ENCODE results near the gene NEO1.

The NEO1 gene

GRCh38 chr15:73258271-73259108 lies 206.2 kb downstream of the NEO1 start:
- Histone ChIP-seq H3K27ac (ENCODE audit: low read depth, low read length) (no peak overlapping the region), H3K27me3 (ENCODE audit: low read length) (no peaks in the 10 kb centered on the region), H3K79me2 (ENCODE audit: insufficient read depth, low read length) (no peaks in the 10 kb centered on the region), H2AFZ (ENCODE audit: low read depth, low read length, severe bottlenecking) (no peak overlapping the region), H3K4me3 (ENCODE audit: insufficient read depth, low read length, poor library complexity, severe bottlenecking) (no peak overlapping the region), H3F3A (ENCODE audit: insufficient read depth) (no peaks in the 10 kb centered on the region), H3K9me2 (replicated peaks; ENCODE audit: insufficient read depth, low read length) (no peaks in the 10 kb centered on the region), H3K9ac (ENCODE audit: low read length) (no peak overlapping the region), H3K9me3 (ENCODE audit: insufficient read depth, low read length) (no peaks in the 10 kb centered on the region), H4K20me1 (ENCODE audit: low read depth, low read length) (no peaks in the 10 kb centered on the region), H3K36me3 (ENCODE audit: low read length) (no peaks in the 10 kb centered on the region), H3K4me2 (ENCODE audit: low read depth, low read length, poor library complexity, severe bottlenecking) (no peak overlapping the region)
- TF ChIP-seq CTCF (IDR thresholded peaks at IDR 0.05; ENCODE audit: insufficient read depth, low read length, poor library complexity, severe bottlenecking): no peak
- no peak for TF ChIP-seq EZH2phosphoT487 (conservative IDR thresholded peaks at IDR 0.05; ENCODE audit: low read length)

GRCh38 chr15:73264881-73265280 lies 212.6 kb downstream of the NEO1 start:
- H2AFZ ChIP-seq (ENCODE audit: low read depth, low read length, severe bottlenecking): no peak overlapping the region
- TF ChIP-seq CTCF (IDR thresholded peaks at IDR 0.05; ENCODE audit: insufficient read depth, low read length, poor library complexity, severe bottlenecking) (no peak), EZH2phosphoT487 (conservative IDR thresholded peaks at IDR 0.05; ENCODE audit: low read length) (no peak)

GRCh38 chr15:73265536-73266153 lies 213.4 kb downstream of the NEO1 start:
- Histone ChIP-seq H4K20me1 (ENCODE audit: low read depth, low read length) (no peaks in the 10 kb centered on the region), H2AFZ (ENCODE audit: low read depth, low read length, severe bottlenecking) (no peak overlapping the region), H3K27me3 (ENCODE audit: low read length) (no peaks in the 10 kb centered on the region), H3K9me3 (ENCODE audit: insufficient read depth, low read length) (no peaks in the 10 kb centered on the region), H3K79me2 (ENCODE audit: insufficient read depth, low read length) (no peaks in the 10 kb centered on the region), H3K36me3 (ENCODE audit: low read length) (no peaks in the 10 kb centered on the region), H3K4me2 (ENCODE audit: low read depth, low read length, poor library complexity, severe bottlenecking) (no peak overlapping the region), H3K9ac (ENCODE audit: low read length) (no peak overlapping the region), H3K4me3 (ENCODE audit: insufficient read depth, low read length, poor library complexity, severe bottlenecking) (no peak overlapping the region), H3F3A (ENCODE audit: insufficient read depth) (no peaks in the 10 kb centered on the region), H3K27ac (ENCODE audit: low read depth, low read length) (no peak overlapping the region), H3K9me2 (replicated peaks; ENCODE audit: insufficient read depth, low read length) (no peaks in the 10 kb centered on the region)
- TF ChIP-seq EZH2phosphoT487 (conservative IDR thresholded peaks at IDR 0.05; ENCODE audit: low read length): no peak
- peak; percentile 81 for TF ChIP-seq CTCF (IDR thresholded peaks at IDR 0.05; ENCODE audit: insufficient read depth, low read length, poor library complexity, severe bottlenecking)

More at GRCh38 chr15:73264881-73265280, 212.6 kb downstream of the NEO1 start:
- no peaks in the 10 kb centered on the region for H3K36me3 ChIP-seq (ENCODE audit: low read length)
- H3K27ac ChIP-seq (ENCODE audit: low read depth, low read length): no peak overlapping the region
- no peaks in the 10 kb centered on the region for H3K9me2 ChIP-seq (replicated peaks; ENCODE audit: insufficient read depth, low read length)
- no peaks in the 10 kb centered on the region for H3F3A ChIP-seq (ENCODE audit: insufficient read depth)
- no peaks in the 10 kb centered on the region for H3K9me3 ChIP-seq (ENCODE audit: insufficient read depth, low read length)
- H3K4me2 ChIP-seq (ENCODE audit: low read depth, low read length, poor library complexity, severe bottlenecking): no peak overlapping the region
- H3K79me2 ChIP-seq (ENCODE audit: insufficient read depth, low read length): no peaks in the 10 kb centered on the region
- no peaks in the 10 kb centered on the region for H4K20me1 ChIP-seq (ENCODE audit: low read depth, low read length)
- H3K27me3 ChIP-seq (ENCODE audit: low read length): no peaks in the 10 kb centered on the region
- H3K4me3 ChIP-seq (ENCODE audit: insufficient read depth, low read length, poor library complexity, severe bottlenecking): no peak overlapping the region
- H3K9ac ChIP-seq (ENCODE audit: low read length): no peak overlapping the region
